T-helper 2 cell treated with Interferon-gamma antibody and Interleukin-4, amounts not matched to agents 5 μg/mL and 100 μg/mL, for 36 hours (primary cell): ENCODE results near the gene TMEM178B.

ENCODE experiments used
- DNase-seq: peaks from one replicate; pipeline ENCODE4 v3.0.0; 2021; ENCODE audit warnings: low spot score
- H3K27ac Mint-ChIP-seq: one replicate; pipeline ENCODE4 v1.8.0; 2021; ENCODE audit warnings: mild to moderate bottlenecking, mixed read lengths
- H3K27me3 Mint-ChIP-seq: one replicate; pipeline ENCODE4 v1.8.0; 2021; ENCODE audit warnings: low read depth, mixed read lengths
- H3K36me3 Mint-ChIP-seq: one replicate; pipeline ENCODE4 v1.8.0; 2021; ENCODE audit warnings: low read depth, mixed read lengths
- H3K4me1 Mint-ChIP-seq: one replicate; pipeline ENCODE4 v1.8.0; 2021; ENCODE audit warnings: low read depth, mixed read lengths
- H3K4me3 Mint-ChIP-seq: one replicate; pipeline ENCODE4 v1.8.0; 2022; ENCODE audit warnings: mild to moderate bottlenecking, moderate library complexity, mixed read lengths
- H3K9me3 Mint-ChIP-seq: one replicate; pipeline ENCODE4 v1.8.0; 2021; ENCODE audit warnings: mixed read lengths

The TMEM178B gene

GRCh38 chr7:141340991-141341390 lies 267.1 kb downstream of the TMEM178B start:
- Mint-ChIP-seq H3K27me3 (no peaks in the 10 kb centered on the region), H3K36me3 (peaks cover 2% of the 10 kb centered on the region), H3K27ac (no peak overlapping the region), H3K4me3 (no peak overlapping the region), H3K4me1 (no peaks in the 10 kb centered on the region), H3K9me3 (peaks cover 4% of the 10 kb centered on the region)
- no peak for DNase-seq

GRCh38 chr7:141342621-141343408 lies 269.0 kb downstream of the TMEM178B start:
- Mint-ChIP-seq H3K27me3 (no peaks in the 10 kb centered on the region), H3K36me3 (no peaks in the 10 kb centered on the region), H3K9me3 (no peaks in the 10 kb centered on the region), H3K27ac (no peak overlapping the region), H3K4me1 (no peaks in the 10 kb centered on the region), H3K4me3 (no peak overlapping the region)
- no peak for DNase-seq

- no peak for DNase-seq
- Mint-ChIP-seq H3K4me3 (no peak overlapping the region), H3K36me3 (no peaks in the 10 kb centered on the region)
These were observed 270.5 kb downstream of the TMEM178B start for GRCh38 chr7:141344153-141344935.

GRCh38 chr7:141348728-141349127 lies 274.9 kb downstream of the TMEM178B start:
- no peaks in the 10 kb centered on the region for H3K4me1 Mint-ChIP-seq
- H3K9me3 Mint-ChIP-seq = no peaks in the 10 kb centered on the region
- peaks cover 2% of the 10 kb centered on the region for H3K27me3 Mint-ChIP-seq
- no peaks in the 10 kb centered on the region for H3K36me3 Mint-ChIP-seq
- no peak for DNase-seq
- H3K4me3 Mint-ChIP-seq = no peak overlapping the region
- H3K27ac Mint-ChIP-seq = no peak overlapping the region

More at GRCh38 chr7:141344153-141344935, 270.5 kb downstream of the TMEM178B start:
- no peak overlapping the region for H3K27ac Mint-ChIP-seq
- no peaks in the 10 kb centered on the region for H3K27me3 Mint-ChIP-seq
- no peaks in the 10 kb centered on the region for H3K4me1 Mint-ChIP-seq
- H3K9me3 Mint-ChIP-seq = no peaks in the 10 kb centered on the region

GRCh38 chr7:141349338-141349737 lies 275.5 kb downstream of the TMEM178B start:
- Mint-ChIP-seq H3K4me3 (no peak overlapping the region), H3K27me3 (peaks cover 2% of the 10 kb centered on the region), H3K36me3 (no peaks in the 10 kb centered on the region)

GRCh38 chr7:141349804-141350203 lies 275.9 kb downstream of the TMEM178B start:
- DNase-seq = no peak
- Mint-ChIP-seq H3K27ac (no peak overlapping the region), H3K9me3 (no peaks in the 10 kb centered on the region), H3K4me1 (no peaks in the 10 kb centered on the region), H3K27me3 (peaks cover 2% of the 10 kb centered on the region), H3K4me3 (no peak overlapping the region), H3K36me3 (no peaks in the 10 kb centered on the region)

More at GRCh38 chr7:141349338-141349737, 275.5 kb downstream of the TMEM178B start:
- Mint-ChIP-seq H3K27ac (no peak overlapping the region), H3K4me1 (no peaks in the 10 kb centered on the region), H3K9me3 (no peaks in the 10 kb centered on the region)
- no peak for DNase-seq

- H3K27me3 Mint-ChIP-seq = peaks cover 2% of the 10 kb centered on the region
- H3K9me3 Mint-ChIP-seq = no peaks in the 10 kb centered on the region
- no peaks in the 10 kb centered on the region for H3K4me1 Mint-ChIP-seq
- no peak for DNase-seq
- no peak overlapping the region for H3K27ac Mint-ChIP-seq
- H3K36me3 Mint-ChIP-seq = no peaks in the 10 kb centered on the region
- no peak overlapping the region for H3K4me3 Mint-ChIP-seq
These were observed 277.3 kb downstream of the TMEM178B start for GRCh38 chr7:141351175-141351574.

- Mint-ChIP-seq H3K27ac (no peak overlapping the region), H3K27me3 (peaks cover 2% of the 10 kb centered on the region), H3K4me1 (no peaks in the 10 kb centered on the region), H3K36me3 (no peaks in the 10 kb centered on the region), H3K9me3 (no peaks in the 10 kb centered on the region), H3K4me3 (no peak overlapping the region)
- no peak for DNase-seq
These were observed 279.1 kb downstream of the TMEM178B start for GRCh38 chr7:141352955-141353354.

- H3K36me3 Mint-ChIP-seq = no peaks in the 10 kb centered on the region
- no peaks in the 10 kb centered on the region for H3K4me1 Mint-ChIP-seq
- peaks cover 2% of the 10 kb centered on the region for H3K27me3 Mint-ChIP-seq
- no peaks in the 10 kb centered on the region for H3K9me3 Mint-ChIP-seq
- no peak overlapping the region for H3K4me3 Mint-ChIP-seq
- H3K27ac Mint-ChIP-seq = no peak overlapping the region
- DNase-seq = no peak
These were observed 280.4 kb downstream of the TMEM178B start for GRCh38 chr7:141354251-141354650.

GRCh38 chr7:141355032-141355431 lies 281.2 kb downstream of the TMEM178B start:
- DNase-seq = no peak
- H3K36me3 Mint-ChIP-seq = no peaks in the 10 kb centered on the region
- no peaks in the 10 kb centered on the region for H3K9me3 Mint-ChIP-seq
- no peak overlapping the region for H3K4me3 Mint-ChIP-seq
- peaks cover 2% of the 10 kb centered on the region for H3K27me3 Mint-ChIP-seq
- no peak overlapping the region for H3K27ac Mint-ChIP-seq
- no peaks in the 10 kb centered on the region for H3K4me1 Mint-ChIP-seq

- no peak overlapping the region for H3K27ac Mint-ChIP-seq
- no peak overlapping the region for H3K4me3 Mint-ChIP-seq
- H3K4me1 Mint-ChIP-seq = no peaks in the 10 kb centered on the region
- no peaks in the 10 kb centered on the region for H3K36me3 Mint-ChIP-seq
- peaks cover 2% of the 10 kb centered on the region for H3K27me3 Mint-ChIP-seq
- no peaks in the 10 kb centered on the region for H3K9me3 Mint-ChIP-seq
- DNase-seq = no peak
These were observed 282.3 kb downstream of the TMEM178B start for GRCh38 chr7:141356161-141356560.

- Mint-ChIP-seq H3K4me3 (no peak overlapping the region), H3K27ac (no peak overlapping the region), H3K9me3 (no peaks in the 10 kb centered on the region), H3K4me1 (no peaks in the 10 kb centered on the region), H3K27me3 (no peaks in the 10 kb centered on the region), H3K36me3 (no peaks in the 10 kb centered on the region)
- no peak for DNase-seq
These were observed 284.5 kb downstream of the TMEM178B start for GRCh38 chr7:141358386-141358785.

GRCh38 chr7:141359262-141359661 lies 285.4 kb downstream of the TMEM178B start:
- no peaks in the 10 kb centered on the region for H3K4me1 Mint-ChIP-seq
- no peak overlapping the region for H3K27ac Mint-ChIP-seq
- no peak overlapping the region for H3K4me3 Mint-ChIP-seq
- H3K9me3 Mint-ChIP-seq = no peaks in the 10 kb centered on the region
- no peaks in the 10 kb centered on the region for H3K36me3 Mint-ChIP-seq
- no peaks in the 10 kb centered on the region for H3K27me3 Mint-ChIP-seq
- no peak for DNase-seq

- Mint-ChIP-seq H3K27me3 (no peaks in the 10 kb centered on the region), H3K4me3 (no peak overlapping the region), H3K4me1 (no peaks in the 10 kb centered on the region), H3K9me3 (no peaks in the 10 kb centered on the region), H3K36me3 (no peaks in the 10 kb centered on the region), H3K27ac (no peak overlapping the region)
- no peak for DNase-seq
These were observed 286.0 kb downstream of the TMEM178B start for GRCh38 chr7:141359740-141360415.
